Stomach (tissue), 4 donors: ENCODE data around the gene SPN.
"Not testable (repeated sequence)": the region's sequence is repeated elsewhere in the genome, so short reads cannot be mapped to it uniquely, and the experiment has no call there.

Source experiments
- CTCF ChIP-seq, 7 experiments: fragments of 450-650 bp in 4 of 7; fragments of 200-600 bp in 3 of 7; sonication (generic) in 3 of 7; IDR thresholded peaks; one replicate each; pipeline ENCODE4 v1.5.1; 2016 to 2019; ENCODE audit warnings: antibody characterized with exemption in 7 of 7, control low read depth in 2 of 7, mild to moderate bottlenecking in 1 of 7
- EP300 ChIP-seq: sonication (generic); formaldehyde crosslinking; IDR thresholded peaks from one replicate; pipeline ENCODE4 v1.6.1; 2017; ENCODE audit warnings: antibody characterized with exemption
- POLR2AphosphoS5 ChIP-seq, 3 donors: sonication (generic); formaldehyde crosslinking; IDR thresholded peaks; one replicate each; pipeline ENCODE4 v1.6.1; 2016; ENCODE audit warnings: antibody characterized with exemption in 3 of 3

GRCh38 chr16:29689490-29690351, 26.7 kb downstream of the SPN start:
- TF ChIP-seq EP300; CTCF (IDR thresholded peaks at IDR 0.05); POLR2AphosphoS5 (IDR thresholded peaks at IDR 0.05): not testable (repeated sequence)
